GM18909 (cell line): Measurements from ENCODE around the gene ABHD12.
"Not testable (repeated sequence)": the region's sequence is repeated elsewhere in the genome, so short reads cannot be mapped to it uniquely, and the experiment has no call there.

Experiments used
- ATAC-seq: cut with Tn5 transposase; IDR thresholded peaks from one replicate; pipeline ENCODE4 v1.9.1; 2021; ENCODE audit warnings: mild to moderate bottlenecking; ENCODE audit not compliant: unreplicated experiment, poor library complexity

Gene ABHD12

GRCh38 chr20:25327521-25328235 is 63.0 kb downstream of the ABHD12 start:
- no peak for ATAC-seq

DNA sequence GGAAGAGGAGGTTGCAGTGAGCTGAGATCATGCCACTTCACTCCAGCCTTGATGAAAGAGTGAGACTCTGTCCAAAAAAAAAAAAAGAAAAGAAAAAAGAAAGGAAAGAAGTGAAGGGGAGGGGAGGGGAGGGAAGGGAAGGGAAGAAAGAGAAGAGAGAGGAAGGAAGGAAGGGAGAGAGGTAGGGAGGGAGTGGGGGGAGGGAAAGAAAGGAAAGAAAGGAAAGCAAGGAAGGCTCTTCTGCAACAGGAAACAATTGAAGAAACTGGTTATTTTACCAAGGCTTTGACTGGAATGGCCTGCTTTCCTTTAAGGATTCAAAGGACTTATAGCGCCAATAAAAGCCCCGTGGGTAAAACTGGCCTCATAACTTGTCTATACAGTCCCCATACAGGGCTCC is 64.6 kb downstream of the ABHD12 start:
- no peak for ATAC-seq

- no peak for ATAC-seq
These were observed 65.6 kb downstream of the ABHD12 start for GRCh38 chr20:25325073-25325472.

GRCh38 chr20:25324412-25324811 is 66.2 kb downstream of the ABHD12 start:
- ATAC-seq = no peak

- ATAC-seq = no peak
These were observed 67.0 kb downstream of the ABHD12 start for GRCh38 chr20:25323496-25324246.

- no peak for ATAC-seq
These were observed 68.6 kb downstream of the ABHD12 start for GRCh38 chr20:25321991-25322390.

DNA sequence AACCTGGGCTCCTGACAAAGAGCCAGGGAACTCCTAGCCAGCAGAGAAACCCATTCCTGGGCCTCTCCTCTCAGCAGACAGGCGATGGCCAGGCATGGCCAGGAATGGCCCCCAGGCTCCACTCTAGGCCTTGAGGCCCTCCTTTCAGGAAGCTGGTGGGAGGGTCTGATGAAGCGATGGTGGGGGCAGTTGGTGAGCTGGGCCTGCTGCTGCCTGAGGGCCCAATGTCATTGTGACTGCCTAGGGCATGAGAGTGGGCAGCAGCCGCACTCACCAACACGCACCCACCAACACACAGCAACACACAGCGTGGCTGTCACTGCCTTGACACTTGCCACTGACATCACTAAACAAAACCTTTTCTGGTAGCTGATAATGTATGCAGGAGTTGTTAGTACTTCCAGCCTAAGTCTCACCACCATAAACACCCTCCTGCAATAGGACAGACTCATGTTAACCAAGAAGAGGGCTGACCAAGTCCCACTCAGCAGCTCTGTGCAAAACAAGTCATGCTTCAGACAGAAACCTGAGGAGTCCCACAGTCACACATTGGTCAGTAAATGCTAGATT is 69.3 kb downstream of the ABHD12 start:
- ATAC-seq = no peak

GRCh38 chr20:25320035-25320800 is 70.4 kb downstream of the ABHD12 start:
- ATAC-seq = no peak

- peak; percentile 20 for ATAC-seq
These were observed 71.2 kb downstream of the ABHD12 start for GRCh38 chr20:25319241-25320034.

- ATAC-seq = peak; percentile 90
These were observed 72.0 kb downstream of the ABHD12 start for GRCh38 chr20:25318471-25319240.

- ATAC-seq = no peak
These were observed 73.1 kb downstream of the ABHD12 start for GRCh38 chr20:25317351-25318075.

DNA sequence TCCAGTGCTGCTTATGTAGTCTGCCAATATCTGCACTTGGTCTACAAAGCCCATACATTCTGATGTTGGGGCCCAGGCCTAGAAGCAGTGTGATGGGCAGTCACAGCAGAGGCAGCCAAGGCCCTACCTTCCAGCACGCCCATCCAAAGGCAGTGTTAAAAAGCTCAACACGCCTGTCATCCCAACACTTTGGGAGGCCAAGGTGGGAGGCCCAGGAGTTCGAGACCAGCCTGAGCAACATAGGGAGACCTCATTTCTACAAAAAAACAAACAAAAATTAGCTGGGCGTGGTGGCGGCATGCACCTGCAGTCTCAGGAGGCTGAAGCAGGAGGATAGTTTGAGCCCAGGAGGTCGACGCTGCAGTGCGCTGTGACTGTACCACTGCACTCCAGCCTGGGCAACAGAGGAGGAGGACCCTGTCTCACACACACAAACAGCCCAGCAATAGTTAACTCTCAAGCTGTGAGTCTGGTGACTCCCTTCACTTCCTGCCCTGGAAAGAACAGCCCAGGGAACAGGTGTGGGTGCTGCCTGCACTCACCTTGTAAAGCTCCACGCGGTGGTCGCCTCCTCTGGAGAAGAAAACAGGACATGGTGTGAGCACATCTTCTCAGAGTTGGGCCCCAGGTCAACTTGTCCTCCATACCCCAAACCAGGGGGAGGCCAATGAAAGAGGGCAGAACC is 74.0 kb downstream of the ABHD12 start:
- no peak for ATAC-seq

DNA sequence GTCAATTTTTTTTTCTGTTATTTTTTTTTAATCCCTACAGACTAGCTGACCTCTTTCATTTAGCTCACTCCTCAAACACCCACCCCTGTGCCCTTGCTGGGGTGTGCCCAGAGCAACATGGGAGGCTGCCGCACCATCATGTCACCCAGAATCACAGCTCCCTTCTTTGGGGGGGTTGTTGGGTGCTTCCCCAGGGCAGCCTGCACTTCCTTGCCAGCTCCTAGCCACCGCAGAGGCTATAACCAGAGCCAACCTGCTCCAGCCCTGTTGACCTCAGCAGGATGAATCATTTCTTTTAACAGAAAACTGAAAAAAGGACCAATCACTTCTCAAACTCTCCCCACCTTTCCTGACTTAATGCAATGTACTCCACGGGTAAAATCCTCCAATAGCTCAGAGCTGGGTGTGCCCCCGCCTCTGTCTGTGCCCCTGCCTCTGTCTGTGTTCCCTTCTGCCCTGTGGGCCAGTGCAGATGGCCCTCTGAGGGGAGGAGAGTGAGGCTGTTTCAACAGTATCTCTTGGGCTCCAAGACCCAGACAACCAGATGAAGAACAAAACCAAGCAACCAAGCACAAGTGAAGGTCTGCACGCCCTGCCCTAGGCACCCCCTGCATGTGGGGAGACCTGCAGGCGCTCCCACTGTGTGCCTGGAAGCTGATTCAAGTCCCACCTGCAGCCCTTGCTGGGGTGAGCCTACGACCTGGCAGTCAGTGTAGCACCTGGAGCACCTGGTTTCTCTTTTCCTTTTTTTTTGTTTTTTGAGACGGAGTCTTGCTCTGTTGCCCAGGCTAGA is 75.0 kb downstream of the ABHD12 start:
- ATAC-seq = no peak

DNA sequence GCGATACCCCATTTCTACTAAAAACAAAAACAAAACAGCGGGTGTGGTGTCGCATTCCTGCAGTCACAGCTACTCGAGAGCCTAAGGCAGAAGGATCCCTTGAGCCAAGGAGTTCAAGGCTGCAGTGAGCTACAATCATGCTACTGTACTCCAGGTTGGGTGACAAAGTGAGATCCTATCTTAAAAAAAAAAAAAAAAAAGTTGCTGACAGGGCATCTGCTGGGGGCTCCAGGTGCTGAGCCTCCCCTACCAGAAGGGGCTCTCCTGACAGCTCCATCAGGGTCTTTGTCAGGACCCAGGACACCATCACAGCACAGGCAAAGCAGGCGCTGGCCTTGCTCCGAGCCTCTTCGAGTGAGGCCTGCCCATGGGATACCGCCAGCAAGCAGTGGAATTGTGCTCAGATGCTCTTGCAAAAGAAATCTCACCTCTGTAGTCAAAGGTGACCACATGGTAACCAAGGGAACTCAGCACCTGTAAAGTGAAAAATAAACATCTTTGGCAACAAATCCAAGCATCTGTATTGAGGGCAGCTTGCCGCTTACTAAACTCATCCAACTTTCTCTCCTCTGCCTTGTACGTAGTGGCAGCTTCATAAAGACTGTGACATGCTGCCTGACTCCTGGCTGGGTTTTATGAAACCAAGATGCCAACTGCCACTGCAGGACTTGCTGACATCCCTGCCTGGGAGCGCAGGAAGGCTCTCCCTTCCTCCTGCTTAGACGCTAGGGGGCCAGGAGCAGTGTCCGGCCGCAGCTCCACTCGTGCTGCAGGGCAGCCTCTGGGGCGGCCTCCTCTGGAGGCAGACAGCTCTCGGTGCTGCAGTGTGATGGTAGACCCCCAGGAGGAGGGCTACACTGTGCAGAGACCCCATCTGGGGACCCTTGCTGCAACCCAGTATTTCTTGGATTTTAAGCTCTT is 75.9 kb downstream of the ABHD12 start:
- no peak for ATAC-seq

GRCh38 chr20:25313593-25313992 is 77.0 kb downstream of the ABHD12 start:
- no peak for ATAC-seq

GRCh38 chr20:25312716-25313115 is 77.9 kb downstream of the ABHD12 start:
- ATAC-seq = not testable (repeated sequence)
